Ovary (tissue), 3 donors: ENCODE results near the gene DNAJB8.

Experiments
- POLR2A ChIP-seq: fragments of 450-650 bp; IDR thresholded peaks from one replicate; pipeline ENCODE4 v1.6.1; 2017; ENCODE audit warnings: antibody characterized with exemption, mild to moderate bottlenecking, moderate library complexity
- TF ChIP-seq, protein P1 (sequence below), 3 donors: fragments of 450-650 bp in 2 of 3; fragments of 200-600 bp in 1 of 3; IDR thresholded peaks; one replicate each; pipeline versions ENCODE4 v1.5.1 to v1.8.0; 2016 to 2022; ENCODE audit warnings: antibody characterized with exemption in 3 of 3, mild to moderate bottlenecking in 1 of 3
- donor health status: DM: no; HTN: no; CAD: no.

- TF ChIP-seq, protein P1, sequence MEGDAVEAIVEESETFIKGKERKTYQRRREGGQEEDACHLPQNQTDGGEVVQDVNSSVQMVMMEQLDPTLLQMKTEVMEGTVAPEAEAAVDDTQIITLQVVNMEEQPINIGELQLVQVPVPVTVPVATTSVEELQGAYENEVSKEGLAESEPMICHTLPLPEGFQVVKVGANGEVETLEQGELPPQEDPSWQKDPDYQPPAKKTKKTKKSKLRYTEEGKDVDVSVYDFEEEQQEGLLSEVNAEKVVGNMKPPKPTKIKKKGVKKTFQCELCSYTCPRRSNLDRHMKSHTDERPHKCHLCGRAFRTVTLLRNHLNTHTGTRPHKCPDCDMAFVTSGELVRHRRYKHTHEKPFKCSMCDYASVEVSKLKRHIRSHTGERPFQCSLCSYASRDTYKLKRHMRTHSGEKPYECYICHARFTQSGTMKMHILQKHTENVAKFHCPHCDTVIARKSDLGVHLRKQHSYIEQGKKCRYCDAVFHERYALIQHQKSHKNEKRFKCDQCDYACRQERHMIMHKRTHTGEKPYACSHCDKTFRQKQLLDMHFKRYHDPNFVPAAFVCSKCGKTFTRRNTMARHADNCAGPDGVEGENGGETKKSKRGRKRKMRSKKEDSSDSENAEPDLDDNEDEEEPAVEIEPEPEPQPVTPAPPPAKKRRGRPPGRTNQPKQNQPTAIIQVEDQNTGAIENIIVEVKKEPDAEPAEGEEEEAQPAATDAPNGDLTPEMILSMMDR (IDR thresholded peaks at IDR 0.05) = no peak
- no peak for TF ChIP-seq POLR2A
Observed at GRCh38 chr3:128454310-128454618, 12.4 kb downstream of the DNAJB8 start.
